Keratinocyte (primary cell): Measurements from ENCODE around the gene SNX6. TPM values are rescaled to one million over a fixed set of nuclear protein-coding genes. Genes with fewer than 3 reads are reported as not detected.

Experiments used
- DNase-seq: peaks from one replicate; pipeline ENCODE4 v3.0.0-alpha.2; 2011; ENCODE audit warnings: low read depth, missing footprints, low spot score
- FAIRE-seq: peaks from 2 replicates; lab custom pipeline; 2011; peaks lifted over from hg19 to GRCh38; lab: Jason Lieb, UNC
- H2AFZ ChIP-seq: 2 replicates; pipeline ENCODE4 v1.6.0; 2012; ENCODE audit warnings: low read length, control low read depth, inconsistent platforms; ENCODE audit not compliant: control insufficient read depth
- H3K27ac ChIP-seq: 2 replicates; pipeline ENCODE4 v1.5.1; 2011; ENCODE audit warnings: low read length; ENCODE audit not compliant: control insufficient read depth, insufficient read depth
- H3K27me3 ChIP-seq: 3 replicates; pipeline ENCODE4 v1.6.0; 2011; ENCODE audit warnings: low read length; ENCODE audit not compliant: control insufficient read depth, insufficient read depth; ENCODE audit errors: extremely low read depth
- H3K36me3 ChIP-seq, 2 experiments: 2 replicates in 1 of 2; 3 replicates in 1 of 2; pipeline ENCODE4 v1.5.1; 2011; ENCODE audit warnings: low read length in 2 of 2, mild to moderate bottlenecking in 1 of 2; ENCODE audit not compliant: control insufficient read depth in 2 of 2, insufficient read depth in 2 of 2; ENCODE audit errors: extremely low read depth in 1 of 2
- H3K4me1 ChIP-seq: 3 replicates; pipeline ENCODE4 v1.5.1; 2011; ENCODE audit warnings: low read length; ENCODE audit not compliant: control insufficient read depth, insufficient read depth; ENCODE audit errors: extremely low read depth
- H3K4me2 ChIP-seq: 3 replicates; pipeline ENCODE4 v1.6.0; 2011; ENCODE audit warnings: low read depth, low read length; ENCODE audit not compliant: control insufficient read depth, insufficient read depth; ENCODE audit errors: extremely low read depth
- H3K4me3 ChIP-seq, 3 experiments: fragments of 200-600 bp in 1 of 3; sonication (generic) in 1 of 3; 2 replicates in 2 of 3; 3 replicates in 1 of 3; pipeline ENCODE4 v1.5.1; 2011 to 2016; ENCODE audit warnings: low read length in 3 of 3, mild to moderate bottlenecking in 3 of 3, control low read depth in 2 of 3, inconsistent platforms in 1 of 3, low read depth in 1 of 3, mixed read lengths in 1 of 3, mixed run types in 1 of 3, moderate library complexity in 1 of 3; ENCODE audit not compliant: control insufficient read depth in 2 of 3, insufficient read depth in 2 of 3; ENCODE audit errors: extremely low read depth in 1 of 3
- H3K79me2 ChIP-seq: 2 replicates; pipeline ENCODE4 v1.6.0; 2012; ENCODE audit warnings: low read length; ENCODE audit not compliant: control insufficient read depth, insufficient read depth
- H3K9ac ChIP-seq: 3 replicates; pipeline ENCODE4 v1.6.0; 2011; ENCODE audit warnings: low read length; ENCODE audit not compliant: control insufficient read depth, insufficient read depth; ENCODE audit errors: extremely low read depth
- H3K9me1 ChIP-seq: 3 replicates; pipeline ENCODE4 v1.6.0; 2011; ENCODE audit warnings: low read length; ENCODE audit not compliant: control insufficient read depth, insufficient read depth; ENCODE audit errors: extremely low read depth
- H3K9me3 ChIP-seq: 2 replicates; pipeline ENCODE4 v1.5.1; 2012; ENCODE audit warnings: low read depth, low read length; ENCODE audit not compliant: control insufficient read depth
- H4K20me1 ChIP-seq: 3 replicates; pipeline ENCODE4 v1.6.0; 2011; ENCODE audit warnings: low read length; ENCODE audit not compliant: control insufficient read depth, insufficient read depth; ENCODE audit errors: extremely low read depth
- EZH2 ChIP-seq: IDR thresholded peaks from one replicate; pipeline ENCODE4 v1.6.1; 2012; ENCODE audit warnings: inconsistent platforms, mild to moderate bottlenecking, low read length, moderate library complexity
- dilution Hi-C: fragments of 300-500 bp; cut with MboI; formaldehyde crosslinking; loops from one replicate; pipeline ENCODE4 v1.7.0; 2020; ENCODE audit warnings: low sequenced_read_pairs; ENCODE audit not compliant: extremely low pct_ligation_motif_present
- polyA plus RNA-seq, 5 experiments: library from polyadenylated mRNA; depleted of rRNA in 3 of 5; stranded (reverse) in 3 of 5; stranded (forward) in 1 of 5; unstranded in 1 of 5; fragments of >200 nt; gene quantifications; 1 replicate in 1 of 5; 2 replicates in 3 of 5; 3 replicates in 1 of 5; pipeline versions ENCODE4 v1.2.1 to v1.2.3, GENCODE V29; 2011 to 2012; ENCODE audit warnings: missing spikeins in 2 of 5, low read depth in 1 of 5, low replicate concordance in 1 of 5
- TF ChIP-seq, protein P1 (sequence below), 3 experiments: IDR thresholded peaks in 1 of 3; conservative IDR thresholded peaks in 1 of 3; optimal IDR thresholded peaks in 1 of 3; 2 replicates in 2 of 3; 3 replicates in 1 of 3; pipeline versions ENCODE3 to v1.5.1; 2011; ENCODE audit warnings: low read length in 3 of 3, mild to moderate bottlenecking in 3 of 3, moderate library complexity in 2 of 3, control low read depth in 1 of 3, inconsistent platforms in 1 of 3; ENCODE audit not compliant: insufficient read depth in 2 of 3; ENCODE audit errors: extremely low read depth in 1 of 3

SNX6 gene
- polyA plus RNA-seq, 1 donor (not counting 4 experiments of a cell fraction or from before 2014, with no cell fraction given), result 137 TPM

DNA sequence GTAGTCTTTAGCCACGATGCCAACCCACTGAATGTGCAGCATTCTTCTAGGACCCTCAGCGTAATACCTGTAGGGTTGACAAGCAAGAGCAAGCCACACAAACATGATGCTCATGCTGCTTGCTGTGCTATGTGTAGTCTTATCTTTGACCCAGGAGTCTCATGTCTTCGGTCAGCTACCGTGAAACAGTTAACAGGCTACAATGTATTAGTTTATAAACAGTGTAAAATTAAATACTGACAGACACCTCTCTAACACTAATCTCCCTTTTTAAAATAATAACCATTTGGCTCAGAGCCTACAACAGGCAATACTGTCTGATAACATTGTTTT lies 92.3 kb downstream of the SNX6 start:
- no peak overlapping the region for H3K27ac ChIP-seq
- no peaks in the 10 kb centered on the region for H3K27me3 ChIP-seq
- H2AFZ ChIP-seq, result no peak overlapping the region
- dilution Hi-C loops, result no loop called here
- no peaks in the 10 kb centered on the region for H3K9me1 ChIP-seq
- H3K4me2 ChIP-seq, result no peak overlapping the region
- H3K9ac ChIP-seq, result no peak overlapping the region
- TF ChIP-seq, protein P1, sequence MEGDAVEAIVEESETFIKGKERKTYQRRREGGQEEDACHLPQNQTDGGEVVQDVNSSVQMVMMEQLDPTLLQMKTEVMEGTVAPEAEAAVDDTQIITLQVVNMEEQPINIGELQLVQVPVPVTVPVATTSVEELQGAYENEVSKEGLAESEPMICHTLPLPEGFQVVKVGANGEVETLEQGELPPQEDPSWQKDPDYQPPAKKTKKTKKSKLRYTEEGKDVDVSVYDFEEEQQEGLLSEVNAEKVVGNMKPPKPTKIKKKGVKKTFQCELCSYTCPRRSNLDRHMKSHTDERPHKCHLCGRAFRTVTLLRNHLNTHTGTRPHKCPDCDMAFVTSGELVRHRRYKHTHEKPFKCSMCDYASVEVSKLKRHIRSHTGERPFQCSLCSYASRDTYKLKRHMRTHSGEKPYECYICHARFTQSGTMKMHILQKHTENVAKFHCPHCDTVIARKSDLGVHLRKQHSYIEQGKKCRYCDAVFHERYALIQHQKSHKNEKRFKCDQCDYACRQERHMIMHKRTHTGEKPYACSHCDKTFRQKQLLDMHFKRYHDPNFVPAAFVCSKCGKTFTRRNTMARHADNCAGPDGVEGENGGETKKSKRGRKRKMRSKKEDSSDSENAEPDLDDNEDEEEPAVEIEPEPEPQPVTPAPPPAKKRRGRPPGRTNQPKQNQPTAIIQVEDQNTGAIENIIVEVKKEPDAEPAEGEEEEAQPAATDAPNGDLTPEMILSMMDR (optimal IDR thresholded peaks at IDR 0.05 in 1 of 3, IDR thresholded peaks at IDR 0.05 in 1 of 3, conservative IDR thresholded peaks at IDR 0.05 in 1 of 3; ENCODE audit: extremely low read depth in 1 of 3, insufficient read depth in 2 of 3, low read length in 3 of 3), result no peak
- no peak for TF ChIP-seq EZH2
- no peaks in the 10 kb centered on the region for H3K9me3 ChIP-seq
- DNase-seq (no peak), FAIRE-seq (no peak)
- H4K20me1 ChIP-seq, result no peaks in the 10 kb centered on the region
- H3K79me2 ChIP-seq, result peaks cover 27% of the 10 kb centered on the region
- H3K36me3 ChIP-seq, result peaks cover 4 to 7% of the 10 kb centered on the region in 2 experiments
- no peak overlapping the region for H3K4me3 ChIP-seq
- H3K4me1 ChIP-seq, result peaks cover 7% of the 10 kb centered on the region

DNA sequence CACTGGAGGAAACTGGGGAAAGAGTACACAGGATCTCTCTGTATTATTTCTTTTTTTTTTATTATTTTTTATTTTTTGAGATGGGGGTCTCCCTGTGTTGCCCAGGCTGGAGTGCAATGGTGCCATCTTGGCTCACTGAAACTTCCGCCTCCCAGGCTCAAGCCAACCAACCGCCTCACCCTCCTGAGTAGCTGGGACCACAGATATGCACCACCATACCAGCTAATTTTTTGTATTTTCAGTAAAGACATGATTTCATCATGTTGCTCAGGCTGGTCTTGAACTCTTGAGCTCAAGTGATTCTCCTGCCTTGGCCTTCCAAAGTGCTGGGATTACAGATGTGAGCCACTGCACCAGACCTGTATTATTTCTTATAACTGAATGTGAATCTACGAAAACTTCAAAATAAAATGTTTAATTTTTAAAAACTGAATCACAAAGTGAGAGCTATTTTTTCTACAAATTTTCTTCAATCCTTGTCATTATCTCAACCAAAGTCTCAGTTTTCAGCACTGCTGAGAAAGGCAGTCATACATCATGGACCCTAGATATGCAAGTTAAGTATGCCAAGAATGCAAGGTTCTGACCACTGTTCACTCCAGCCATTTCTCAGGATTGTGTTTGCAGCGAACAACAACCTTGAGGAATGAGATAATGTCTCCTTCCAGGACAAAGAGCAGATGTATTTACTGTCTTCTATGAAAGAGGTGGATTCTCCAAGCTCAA lies 92.8 kb downstream of the SNX6 start:
- no peak overlapping the region for H3K4me3 ChIP-seq
- dilution Hi-C loops, result no loop called here
- H3K27ac ChIP-seq, result no peak overlapping the region
- no peaks in the 10 kb centered on the region for H3K27me3 ChIP-seq
- peaks cover 7% of the 10 kb centered on the region for H3K4me1 ChIP-seq
- FAIRE-seq (no peak), DNase-seq (no peak)
- H4K20me1 ChIP-seq, result no peaks in the 10 kb centered on the region
- TF ChIP-seq EZH2, result no peak
- TF ChIP-seq, protein P1 (optimal IDR thresholded peaks at IDR 0.05 in 1 of 3, IDR thresholded peaks at IDR 0.05 in 1 of 3, conservative IDR thresholded peaks at IDR 0.05 in 1 of 3; ENCODE audit: extremely low read depth in 1 of 3, insufficient read depth in 2 of 3, low read length in 3 of 3), result no peak
- peaks cover 6 to 7% of the 10 kb centered on the region in 2 experiments for H3K36me3 ChIP-seq
- H3K4me2 ChIP-seq, result no peak overlapping the region
- H3K9me3 ChIP-seq, result no peaks in the 10 kb centered on the region
- H2AFZ ChIP-seq, result no peak overlapping the region
- no peaks in the 10 kb centered on the region for H3K9me1 ChIP-seq
- peaks cover 27% of the 10 kb centered on the region for H3K79me2 ChIP-seq
- H3K9ac ChIP-seq, result no peak overlapping the region
